Panc1 (cell line): ENCODE results near the gene XYLT1. TPM values are rescaled to one million over a fixed set of nuclear protein-coding genes. Genes with fewer than 3 reads are reported as not detected.

Experiments
- ATAC-seq: fragments of 200-7000 bp; cut with Tn5 transposase; 2 replicates; pipeline ENCODE4 v1.9.1; 2020; ENCODE audit warnings: mild to moderate bottlenecking, moderate library complexity
- BruUV-seq: library from RNA; stranded (reverse); fragments of 400-500 nt; replicated peaks from 2 replicates; lab custom pipeline; 2021; lab: Mats Ljungman, UMichigan
- CTCF ChIA-PET: fragments of 300-600 bp; sonication (Branson Sonifier 250); formaldehyde crosslinking; loops from one replicate; lab custom pipeline; 2022; ENCODE audit warnings: antibody characterized with exemption; lab: Charles Lee
- POLR2A ChIA-PET: fragments of 300-600 bp; sonication (Branson Sonifier 250); formaldehyde crosslinking; loops from one replicate; lab custom pipeline; 2022; ENCODE audit warnings: antibody characterized with exemption; lab: Charles Lee
- DNase-seq: peaks from one replicate; pipeline ENCODE4 v3.0.0-alpha.2; 2010; ENCODE audit warnings: low read depth, low spot score
- H3K27ac ChIP-seq: 2 replicates; pipeline ENCODE4 v1.5.1; 2011; ENCODE audit warnings: mild to moderate bottlenecking, low read length, inconsistent platforms
- H3K27me3 ChIP-seq: fragments of 200-500 bp; sonication (Bioruptor generic); 2 replicates; pipeline ENCODE4 v1.6.0; 2014; ENCODE audit warnings: low read length, inconsistent platforms; ENCODE audit not compliant: control insufficient read depth, insufficient read depth
- H3K36me3 ChIP-seq: fragments of 200-500 bp; sonication (Bioruptor generic); 2 replicates; pipeline ENCODE4 v1.5.1; 2014; ENCODE audit warnings: inconsistent platforms, mild to moderate bottlenecking, low read length, moderate library complexity; ENCODE audit not compliant: control insufficient read depth, insufficient read depth
- H3K4me1 ChIP-seq: 2 replicates; pipeline ENCODE4 v1.5.1; 2011; ENCODE audit warnings: inconsistent platforms, mild to moderate bottlenecking, low read length, moderate library complexity; ENCODE audit not compliant: control insufficient read depth, insufficient read depth
- H3K4me3 ChIP-seq, 2 experiments: 2 replicates each; pipeline ENCODE4 v1.5.1; 2011 to 2012; ENCODE audit warnings: low read depth in 2 of 2, low read length in 2 of 2, mild to moderate bottlenecking in 2 of 2, inconsistent platforms in 1 of 2, moderate library complexity in 1 of 2
- H3K9me3 ChIP-seq: fragments of 200-500 bp; sonication (Bioruptor generic); 2 replicates; pipeline ENCODE4 v1.5.1; 2014; ENCODE audit warnings: low read depth, mild to moderate bottlenecking, inconsistent platforms, low read length, moderate library complexity; ENCODE audit not compliant: control insufficient read depth, insufficient read depth
- CTCF ChIP-seq: fragments of 450-650 bp; IDR thresholded peaks from 2 replicates; pipeline ENCODE4 v1.5.1; 2017; ENCODE audit warnings: mild to moderate bottlenecking
- POLR2AphosphoS5 ChIP-seq: IDR thresholded peaks from 2 replicates; pipeline ENCODE4 v1.6.1; 2012; ENCODE audit warnings: mild to moderate bottlenecking, low read depth, low read length, moderate library complexity
- REST ChIP-seq, 2 experiments: IDR thresholded peaks; 2 replicates each; pipeline ENCODE4 v1.6.1; 2011 to 2012; ENCODE audit warnings: low read depth in 2 of 2, control low read depth in 1 of 2, low read length in 1 of 2, mild to moderate bottlenecking in 1 of 2, moderate library complexity in 1 of 2; ENCODE audit not compliant: insufficient read depth in 1 of 2
- SIN3A ChIP-seq: IDR thresholded peaks from 2 replicates; pipeline ENCODE4 v1.6.1; 2012; ENCODE audit warnings: low read depth, mild to moderate bottlenecking, low read length, moderate library complexity, borderline replicate concordance; ENCODE audit not compliant: insufficient read depth
- TCF7L2 ChIP-seq: IDR thresholded peaks from 2 replicates; pipeline ENCODE4 v1.6.1; 2011; ENCODE audit warnings: mild to moderate bottlenecking, low read depth, low read length, inconsistent platforms
- in situ Hi-C: cut with HindIII; loops from 2 replicates; pipeline ENCODE4 v1.10.0; 2016; ENCODE audit warnings: low sequenced_read_pairs, low pct_unique_long_range_greater_than_20kb
- intact Hi-C: fragments of 100-400 bp; cut with micrococcal nuclease; formaldehyde crosslinking; loops from one replicate; pipeline ENCODE4 v1.10.0; 2022; ENCODE audit not compliant: unreplicated experiment
- total RNA-seq: library from RNA; stranded (reverse); gene quantifications from one replicate; pipeline ENCODE4 v1.2.1, GENCODE V29; 2021; ENCODE audit not compliant: unreplicated experiment

The XYLT1 gene
- total RNA-seq, 1 experiment from 2014 or later = 0.62 TPM

GRCh38 chr16:17244872-17245551 is 225.7 kb downstream of the XYLT1 start:
- H3K4me1 ChIP-seq = no peaks in the 10 kb centered on the region
- ChIA-PET CTCF (no interaction called here), POLR2A (no interaction called here)
- DNase-seq = no peak
- TF ChIP-seq CTCF (no peak), SIN3A (no peak), POLR2AphosphoS5 (no peak), REST (IDR thresholded peaks at IDR 0.05; ENCODE audit: insufficient read depth in 1 of 2, low read depth in 2 of 2, low read length in 1 of 2) (no peak), TCF7L2 (no peak)
- no peak overlapping the region for H3K27ac ChIP-seq
- no peak overlapping the region for H3K4me3 ChIP-seq
- peaks cover 2% of the 10 kb centered on the region; the same call in 1 of the 2 replicates for H3K27me3 ChIP-seq
- no peaks in the 10 kb centered on the region for H3K9me3 ChIP-seq
- no TSS peak for BruUV-seq
- in situ Hi-C loops (no loop called here), intact Hi-C loops (no loop called here)
- no peaks in the 10 kb centered on the region for H3K36me3 ChIP-seq
- ATAC-seq = no peak

DNA sequence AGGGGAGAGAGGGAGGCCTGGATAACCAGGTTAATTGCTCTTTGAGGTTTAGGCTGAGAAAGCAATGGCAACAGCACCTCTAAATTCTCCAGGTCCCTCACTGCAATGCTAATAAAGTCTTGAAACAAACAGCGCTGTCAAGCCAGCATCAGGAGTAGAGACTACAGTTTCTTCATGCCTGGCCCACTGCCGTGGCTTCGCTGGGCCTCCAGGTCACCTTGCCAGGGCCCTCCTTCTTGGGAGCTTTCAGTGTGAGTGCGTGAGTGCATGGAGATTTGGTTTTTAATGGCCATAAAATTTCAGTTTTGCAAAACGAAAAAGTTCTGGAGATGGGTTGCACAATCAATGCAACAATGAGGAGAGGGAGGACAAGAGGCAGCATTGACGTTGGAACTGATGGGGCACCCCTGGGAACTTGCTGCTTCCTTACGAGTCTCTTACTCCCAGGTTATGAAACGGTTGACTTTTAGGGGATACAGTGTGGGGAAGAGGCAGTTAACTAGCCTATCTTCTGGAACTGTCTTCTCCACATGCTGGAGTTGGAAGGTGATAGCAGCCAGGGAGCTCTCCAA is 229.4 kb downstream of the XYLT1 start:
- no peak for ATAC-seq
- ChIA-PET CTCF (no interaction called here), POLR2A (no interaction called here)
- no TSS peak for BruUV-seq
- Histone ChIP-seq H3K27ac (no peak overlapping the region), H3K4me1 (no peaks in the 10 kb centered on the region), H3K4me3 (no peak overlapping the region), H3K27me3 (peaks cover 2% of the 10 kb centered on the region; the same call in 1 of the 2 replicates), H3K9me3 (no peaks in the 10 kb centered on the region), H3K36me3 (no peaks in the 10 kb centered on the region)
- in situ Hi-C loops = no loop called here
- no peak for TF ChIP-seq REST (IDR thresholded peaks at IDR 0.05; ENCODE audit: insufficient read depth in 1 of 2, low read depth in 2 of 2, low read length in 1 of 2)
- no peak for TF ChIP-seq CTCF
- TF ChIP-seq TCF7L2 = no peak
- TF ChIP-seq POLR2AphosphoS5 = no peak
- intact Hi-C loops = no loop called here
- no peak for DNase-seq
